Esophagus muscularis mucosa (tissue), 4 donors: ENCODE data around the gene ZC3H7A. TPM values are rescaled to one million over a fixed set of nuclear protein-coding genes. Genes with fewer than 3 reads are reported as not detected.

Experiments used
- DNase-seq: peaks from one replicate; pipeline ENCODE4 v3.0.0-alpha.2; 2017; ENCODE audit errors: extremely low spot score
- H3K27ac ChIP-seq, 4 donors: fragments of 200-600 bp; sonication (generic); replicated peaks in 1 of 4; 1 replicate in 3 of 4; 2 replicates in 1 of 4; pipeline ENCODE4 v1.5.1; 2016 to 2019; ENCODE audit warnings: mild to moderate bottlenecking in 1 of 4
- H3K27me3 ChIP-seq, 4 donors: fragments of 200-600 bp; sonication (generic); one replicate each; pipeline versions ENCODE4 v1.5.1 to v1.6.0; 2016 to 2019
- H3K36me3 ChIP-seq, 4 donors: fragments of 200-600 bp; sonication (generic); one replicate each; pipeline ENCODE4 v1.5.1; 2016 to 2019
- H3K4me1 ChIP-seq, 4 donors: fragments of 200-600 bp; sonication (generic); one replicate each; pipeline ENCODE4 v1.5.1; 2016 to 2019
- H3K4me3 ChIP-seq, 4 donors: fragments of 200-600 bp; sonication (generic); 1 replicate in 2 of 4; 2 replicates in 2 of 4; pipeline ENCODE4 v1.5.1; 2016 to 2019; ENCODE audit warnings: mild to moderate bottlenecking in 4 of 4, moderate library complexity in 1 of 4
- H3K9me3 ChIP-seq, 4 donors: fragments of 200-600 bp; sonication (generic); 1 replicate in 3 of 4; 2 replicates in 1 of 4; pipeline ENCODE4 v1.5.1; 2016 to 2019
- EP300 ChIP-seq: sonication (generic); formaldehyde crosslinking; IDR thresholded peaks from one replicate; pipeline ENCODE4 v1.6.1; 2017; ENCODE audit warnings: antibody characterized with exemption
- POLR2A ChIP-seq: fragments of 450-650 bp; IDR thresholded peaks from one replicate; pipeline ENCODE4 v1.6.1; 2017; ENCODE audit warnings: antibody characterized with exemption, moderate library complexity, mild to moderate bottlenecking, low read depth
- POLR2AphosphoS5 ChIP-seq, 2 donors: sonication (generic); formaldehyde crosslinking; IDR thresholded peaks; one replicate each; pipeline ENCODE4 v1.6.1; 2017; ENCODE audit warnings: antibody characterized with exemption in 2 of 2
- WGBS: methylation state at CpG from one replicate; pipeline ENCODE4 v1.1.5; 2018; 5-methylcytosine and 5-hydroxymethylcytosine counted together
- intact Hi-C: fragments of 100-400 bp; cut with DNase I; formaldehyde crosslinking; loops from one replicate; pipeline ENCODE4 v1.15.1; 2023
- total RNA-seq, 4 donors: library from RNA; depleted of rRNA; stranded (reverse); fragments of >200 nt; gene quantifications; one replicate each; pipeline versions ENCODE4 v1.1.0 to v1.2.1, GENCODE V29; 2016
- TF ChIP-seq, protein P1 (sequence below), 3 experiments: fragments of 200-600 bp in 2 of 3; fragments of 450-650 bp in 1 of 3; sonication (generic) in 2 of 3; IDR thresholded peaks; one replicate each; pipeline ENCODE4 v1.5.1; 2017 to 2019; ENCODE audit warnings: antibody characterized with exemption in 3 of 3, mild to moderate bottlenecking in 2 of 3, moderate library complexity in 1 of 3

ZC3H7A gene
- total RNA-seq, 4 donors from 2014 or later, result 51.1 to 61.0 (median 61.0) TPM

DNA sequence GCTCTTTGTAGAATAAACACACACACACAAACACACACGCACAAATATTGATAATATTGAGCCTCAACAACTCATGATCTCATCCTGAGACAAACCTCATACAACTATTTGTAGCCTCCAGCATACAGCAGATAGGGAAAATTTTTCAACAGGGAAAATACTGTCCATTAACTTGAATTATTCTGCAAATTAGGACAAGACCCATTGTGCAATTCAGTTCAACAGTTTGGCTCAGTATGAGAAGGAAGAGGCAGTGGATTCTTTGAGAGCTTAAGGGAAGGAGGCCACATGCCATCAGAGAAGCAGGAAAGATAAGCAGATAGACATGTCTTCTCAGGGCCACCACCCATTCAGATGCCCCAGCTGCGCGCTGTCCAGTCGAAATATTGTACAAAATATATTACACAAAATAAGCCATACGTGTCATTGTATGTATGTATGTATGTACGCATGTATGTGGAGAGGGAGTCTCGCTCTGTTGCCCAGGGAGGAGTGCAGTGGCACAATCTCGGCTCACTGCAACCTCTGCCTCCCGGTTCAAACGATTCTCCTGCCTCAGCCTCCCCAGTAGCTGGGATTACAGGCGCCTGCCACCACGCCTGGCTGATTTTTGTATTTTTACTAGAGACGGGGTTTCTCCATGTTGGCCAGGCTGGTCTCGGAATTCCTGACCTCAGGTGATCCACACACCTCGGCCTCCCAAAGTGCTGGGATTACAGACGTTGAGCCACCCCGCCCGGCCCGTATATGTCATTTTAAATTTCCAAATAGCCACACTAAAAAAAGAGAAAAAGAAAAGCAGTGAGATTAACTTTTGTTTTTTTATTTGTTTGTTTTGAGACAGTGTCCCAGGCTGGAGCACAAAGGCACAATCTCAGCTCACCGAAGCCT, 1.8 kb downstream of the ZC3H7A start:
- Histone ChIP-seq H3K36me3 (peaks cover 0 to 7% (median 2%) of the 10 kb centered on the region in 4 donors), H3K27ac (peak overlapping the region; percentile 98 to 99 (median 99)), H3K9me3 (no peaks in the 10 kb centered on the region), H3K27me3 (no peaks in the 10 kb centered on the region), H3K4me3 (peak overlapping the region; percentile 76 to 97 (median 94)), H3K4me1 (peaks cover 76 to 87% (median 84%) of the 10 kb centered on the region in 4 donors)
- 84% methylated on average over 20 of the region's 20 CpGs for WGBS
- intact Hi-C loops, result no loop called here
- DNase-seq, result no peak
- no peak for TF ChIP-seq POLR2AphosphoS5 (IDR thresholded peaks at IDR 0.05)
- no peak for TF ChIP-seq POLR2A
- TF ChIP-seq, protein P1, sequence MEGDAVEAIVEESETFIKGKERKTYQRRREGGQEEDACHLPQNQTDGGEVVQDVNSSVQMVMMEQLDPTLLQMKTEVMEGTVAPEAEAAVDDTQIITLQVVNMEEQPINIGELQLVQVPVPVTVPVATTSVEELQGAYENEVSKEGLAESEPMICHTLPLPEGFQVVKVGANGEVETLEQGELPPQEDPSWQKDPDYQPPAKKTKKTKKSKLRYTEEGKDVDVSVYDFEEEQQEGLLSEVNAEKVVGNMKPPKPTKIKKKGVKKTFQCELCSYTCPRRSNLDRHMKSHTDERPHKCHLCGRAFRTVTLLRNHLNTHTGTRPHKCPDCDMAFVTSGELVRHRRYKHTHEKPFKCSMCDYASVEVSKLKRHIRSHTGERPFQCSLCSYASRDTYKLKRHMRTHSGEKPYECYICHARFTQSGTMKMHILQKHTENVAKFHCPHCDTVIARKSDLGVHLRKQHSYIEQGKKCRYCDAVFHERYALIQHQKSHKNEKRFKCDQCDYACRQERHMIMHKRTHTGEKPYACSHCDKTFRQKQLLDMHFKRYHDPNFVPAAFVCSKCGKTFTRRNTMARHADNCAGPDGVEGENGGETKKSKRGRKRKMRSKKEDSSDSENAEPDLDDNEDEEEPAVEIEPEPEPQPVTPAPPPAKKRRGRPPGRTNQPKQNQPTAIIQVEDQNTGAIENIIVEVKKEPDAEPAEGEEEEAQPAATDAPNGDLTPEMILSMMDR (IDR thresholded peaks at IDR 0.05), result no peak
- no peak for TF ChIP-seq EP300

DNA sequence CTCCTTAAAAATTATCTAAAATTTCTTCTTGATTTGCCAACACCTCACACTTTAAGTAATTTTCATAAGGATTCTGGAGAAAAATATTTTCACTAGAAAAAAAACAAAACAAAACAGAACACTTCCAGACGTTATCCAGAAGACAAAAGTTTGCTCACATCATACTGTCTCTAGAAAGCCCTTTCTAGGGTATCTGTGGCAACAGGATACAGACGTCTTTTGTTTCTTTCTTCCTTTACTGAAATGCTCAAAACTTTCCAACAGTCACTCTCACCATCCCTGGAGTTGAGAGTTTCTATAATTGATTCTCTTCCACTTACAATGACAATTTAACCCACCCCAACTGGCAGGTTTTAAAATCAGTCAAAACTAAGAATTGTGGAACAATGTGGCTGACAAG, 2.6 kb downstream of the ZC3H7A start:
- Histone ChIP-seq H3K36me3 (peaks cover 0 to 8% (median 2%) of the 10 kb centered on the region in 4 donors), H3K27me3 (no peaks in the 10 kb centered on the region), H3K4me1 (peaks cover 71 to 87% (median 83%) of the 10 kb centered on the region in 4 donors), H3K4me3 (no peak overlapping the region), H3K27ac (peak overlapping the region; percentile 98 to 99 (median 99)), H3K9me3 (no peaks in the 10 kb centered on the region)
- intact Hi-C loops, result no loop called here
- 13% methylated on average over 2 of the region's 2 CpGs for whole genome bisulfite sequencing
- no peak for DNase-seq
- no peak for TF ChIP-seq POLR2AphosphoS5 (IDR thresholded peaks at IDR 0.05)
- TF ChIP-seq, protein P1 (IDR thresholded peaks at IDR 0.05), result no peak
- no peak for TF ChIP-seq POLR2A
- TF ChIP-seq EP300, result no peak

DNA sequence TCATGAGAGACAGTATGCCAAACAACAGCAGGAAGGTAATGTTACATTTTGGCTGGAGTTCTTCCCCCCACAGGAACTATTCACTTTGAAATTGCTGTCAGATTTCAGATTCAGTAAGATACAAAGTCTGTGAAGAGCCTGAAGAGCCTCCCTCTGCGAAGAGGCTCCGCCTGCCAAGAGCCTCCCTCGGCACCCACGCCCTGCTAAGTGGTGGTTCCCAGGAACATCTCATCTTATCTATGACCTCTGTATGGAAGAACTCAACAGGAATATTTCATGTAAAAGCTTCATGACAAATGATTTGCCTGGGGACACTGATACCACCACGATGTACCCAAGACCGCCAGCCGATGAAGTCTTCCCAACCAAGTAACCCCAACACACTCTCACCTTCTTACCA, 3.2 kb downstream of the ZC3H7A start:
- 79% methylated on average over 7 of the region's 7 CpGs for WGBS
- DNase-seq, result no peak
- Histone ChIP-seq H3K4me3 (no peak overlapping the region), H3K36me3 (peaks cover 0 to 8% (median 2%) of the 10 kb centered on the region in 4 donors), H3K27ac (peak overlapping the region; percentile 98 to 99 (median 99)), H3K4me1 (peaks cover 66 to 85% (median 82%) of the 10 kb centered on the region in 4 donors), H3K27me3 (no peaks in the 10 kb centered on the region), H3K9me3 (no peaks in the 10 kb centered on the region)
- TF ChIP-seq EP300, result no peak
- TF ChIP-seq, protein P1 (IDR thresholded peaks at IDR 0.05), result no peak
- TF ChIP-seq POLR2A, result no peak
- TF ChIP-seq POLR2AphosphoS5 (IDR thresholded peaks at IDR 0.05), result no peak
- intact Hi-C loops, result no loop called here

DNA sequence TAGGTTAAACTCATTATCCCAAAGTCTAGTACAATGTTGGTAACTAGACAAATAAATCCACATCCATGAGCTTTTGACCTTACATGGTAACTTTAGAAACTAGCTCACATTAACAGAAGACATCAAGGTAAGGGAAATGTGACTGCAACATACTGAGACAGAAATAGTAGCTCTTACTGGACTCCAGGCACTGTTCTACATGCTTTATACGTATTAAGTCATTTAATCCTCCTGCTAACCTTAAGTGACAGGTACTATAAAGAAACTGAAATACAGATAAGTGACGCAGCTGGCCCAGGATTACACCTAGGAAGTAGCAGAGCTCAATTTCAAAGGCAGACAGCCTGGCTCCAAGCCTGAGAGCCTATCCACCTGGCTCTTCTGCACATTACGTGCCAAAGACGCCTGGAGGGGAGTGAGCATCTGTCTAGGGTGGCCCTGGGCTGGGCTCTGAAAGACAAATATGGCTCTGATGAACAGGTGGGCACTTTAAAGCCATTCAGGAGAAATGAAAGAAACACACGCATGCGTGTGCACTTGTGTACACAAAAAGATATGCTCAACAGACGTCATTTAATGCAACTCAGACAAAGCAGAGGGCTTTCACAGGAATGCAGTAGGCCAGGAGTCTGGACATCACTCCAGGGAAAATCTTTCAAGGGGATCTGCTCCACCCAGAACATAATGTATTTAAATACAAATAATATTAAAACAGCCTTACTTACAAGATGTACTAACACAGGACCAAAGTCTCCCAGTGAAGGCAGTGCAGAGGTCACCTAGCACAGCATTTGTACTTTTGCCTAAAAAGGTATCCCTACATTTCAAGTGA, 4.4 kb downstream of the ZC3H7A start:
- WGBS, result 57% methylated on average over 5 of the region's 7 CpGs
- peak overlapping the region; percentile 98 to 99 (median 99) for H3K27ac ChIP-seq
- peaks cover 0 to 8% (median 2%) of the 10 kb centered on the region in 4 donors for H3K36me3 ChIP-seq
- TF ChIP-seq POLR2AphosphoS5 (IDR thresholded peaks at IDR 0.05) (peak in 1 of 2 donors; percentile 8), POLR2A (no peak), EP300 (no peak)
- TF ChIP-seq, protein P1 (IDR thresholded peaks at IDR 0.05), result no peak
- peaks cover 54 to 81% (median 76%) of the 10 kb centered on the region in 4 donors for H3K4me1 ChIP-seq
- H3K9me3 ChIP-seq, result no peaks in the 10 kb centered on the region
- H3K4me3 ChIP-seq, result no peak overlapping the region
- intact Hi-C loops, result no loop called here
- no peaks in the 10 kb centered on the region for H3K27me3 ChIP-seq
- no peak for DNase-seq
